HG03457 (cell line): Measurements from ENCODE around the gene CENATAC.
A peak's percentile ranks its signal among the peaks of the same experiment; 100 is the strongest.
"Not testable (repeated sequence)": the region's sequence is repeated elsewhere in the genome, so short reads cannot be mapped to it uniquely, and the experiment has no call there.

Experiments
- ATAC-seq: cut with Tn5 transposase; IDR thresholded peaks from one replicate; pipeline ENCODE4 v1.9.1; 2021; ENCODE audit warnings: moderate number of reproducible peaks; ENCODE audit not compliant: unreplicated experiment

Gene CENATAC, protein sequence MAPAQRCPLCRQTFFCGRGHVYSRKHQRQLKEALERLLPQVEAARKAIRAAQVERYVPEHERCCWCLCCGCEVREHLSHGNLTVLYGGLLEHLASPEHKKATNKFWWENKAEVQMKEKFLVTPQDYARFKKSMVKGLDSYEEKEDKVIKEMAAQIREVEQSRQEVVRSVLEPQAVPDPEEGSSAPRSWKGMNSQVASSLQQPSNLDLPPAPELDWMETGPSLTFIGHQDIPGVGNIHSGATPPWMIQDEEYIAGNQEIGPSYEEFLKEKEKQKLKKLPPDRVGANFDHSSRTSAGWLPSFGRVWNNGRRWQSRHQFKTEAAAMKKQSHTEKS

DNA sequence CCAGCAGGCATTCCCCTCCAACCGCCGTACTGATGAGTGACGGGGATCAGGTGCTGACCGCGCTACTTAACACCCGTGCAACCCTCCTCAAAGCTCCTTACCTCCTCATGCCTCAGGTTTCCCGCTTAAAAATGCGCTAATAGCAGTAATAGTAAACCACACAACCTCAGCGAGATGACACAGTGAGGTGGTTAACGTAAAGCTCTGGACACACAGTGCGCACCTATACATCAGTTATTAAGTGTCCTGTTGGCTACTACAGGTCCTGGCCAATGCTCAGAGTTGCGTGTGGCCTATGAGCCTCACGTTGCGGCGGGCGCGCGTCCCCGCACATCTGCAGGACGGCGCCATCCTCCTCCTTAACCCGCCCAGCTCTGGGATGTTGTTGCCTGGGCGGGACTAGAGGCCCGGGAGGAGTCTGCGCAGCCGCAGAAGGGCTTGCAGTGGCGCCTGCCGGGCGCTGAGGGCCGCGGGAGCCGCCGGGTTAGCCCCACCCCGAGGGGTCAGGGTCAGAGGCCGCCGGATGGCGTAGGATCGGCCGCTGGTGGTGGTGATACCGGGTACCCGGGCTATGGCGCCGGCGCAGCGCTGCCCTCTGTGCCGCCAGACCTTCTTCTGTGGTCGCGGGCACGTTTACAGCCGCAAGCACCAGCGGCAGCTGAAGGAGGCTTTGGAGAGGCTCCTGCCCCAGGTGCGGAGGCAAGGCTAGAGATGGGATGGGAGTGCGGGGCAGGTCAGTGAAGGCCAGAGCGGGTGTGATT is at the start of gene CENATAC:
Gene CENATAC (plus strand): TSS at position 512 of the 761 bp plus-strand sequence. CDS start 60 bp downstream, at position 572.
- peak; percentile 75 for ATAC-seq

DNA sequence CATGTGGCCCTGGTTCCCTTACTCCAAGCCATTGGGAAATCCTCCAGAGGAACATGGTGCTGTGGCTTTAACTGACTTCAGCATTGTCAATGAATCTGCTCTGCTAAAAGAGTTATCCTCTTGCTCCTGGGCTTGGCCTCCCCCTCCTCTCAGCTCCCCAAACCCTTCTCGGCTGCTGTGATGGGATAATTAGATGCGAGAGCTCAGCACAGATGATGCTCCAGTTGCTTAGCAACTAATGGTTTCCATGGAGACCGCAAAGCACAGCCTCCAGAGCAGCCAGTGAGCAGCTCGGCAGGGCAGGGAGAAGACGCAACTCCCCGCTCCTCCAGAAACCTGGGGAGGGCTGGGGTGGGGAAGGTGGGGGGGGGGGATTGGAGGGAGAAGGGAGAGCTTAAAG is 44.7 kb upstream of the CENATAC start:
- ATAC-seq, result no peak

DNA sequence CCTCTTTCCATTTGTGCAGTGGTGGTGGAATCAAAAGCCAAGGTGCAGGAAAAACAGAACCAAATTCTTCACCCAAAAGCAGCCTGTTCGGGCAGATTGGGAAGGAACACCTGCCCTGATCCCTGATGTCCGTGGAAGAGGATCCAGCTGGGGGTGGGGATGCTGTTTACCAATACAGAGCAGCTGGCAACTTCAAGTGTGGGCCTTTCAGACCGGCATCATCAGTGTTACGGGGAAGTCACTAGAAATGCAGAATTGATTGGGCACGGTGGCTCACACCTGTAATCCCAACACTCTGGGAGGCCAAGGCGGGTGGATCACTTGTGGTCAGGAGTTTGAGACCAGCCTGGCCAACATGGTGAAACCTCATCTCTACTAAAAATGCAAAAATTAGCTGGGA is 44.0 kb upstream of the CENATAC start:
- not testable (repeated sequence) for ATAC-seq

DNA sequence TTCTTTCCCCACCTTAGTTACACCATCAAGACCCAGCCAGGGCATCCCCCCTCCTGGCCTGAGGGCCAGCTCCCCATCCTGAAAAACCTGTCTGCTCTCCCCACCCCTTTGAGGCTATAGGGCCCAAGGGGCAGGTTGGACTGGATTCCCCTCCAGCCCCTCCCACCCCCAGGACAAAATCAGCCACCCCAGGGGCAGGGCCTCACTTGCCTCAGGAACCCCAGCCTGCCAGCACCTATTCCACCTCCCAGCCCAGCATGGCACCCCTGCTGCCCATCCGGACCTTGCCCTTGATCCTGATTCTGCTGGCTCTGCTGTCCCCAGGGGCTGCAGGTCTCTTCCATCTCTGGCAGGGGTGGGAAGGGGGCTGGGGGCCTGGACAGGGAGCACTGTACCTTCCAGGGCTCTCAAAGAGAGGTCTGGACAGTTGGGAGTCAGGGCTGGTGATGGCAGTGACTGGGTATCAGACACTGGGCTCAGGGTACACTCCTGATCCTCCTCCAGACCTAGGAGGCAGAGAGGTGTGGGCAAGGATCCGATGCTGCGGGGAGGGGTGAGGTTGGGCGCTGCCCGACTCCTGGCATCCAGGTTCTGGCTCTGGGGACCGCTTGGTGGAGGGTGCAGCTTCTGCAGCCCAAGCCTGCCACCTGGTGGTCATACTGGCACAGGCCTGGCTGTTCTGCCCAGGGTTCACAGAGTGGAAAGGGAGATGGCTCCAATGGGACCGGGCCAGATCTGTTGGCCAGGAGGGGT is 41.7 kb upstream of the CENATAC start, which contains the start of gene UPK2:
Gene UPK2 (plus strand): TSS at position 205 of the 753 bp plus-strand sequence. CDS start 53 bp downstream, at position 258.
- peak; percentile 61 for ATAC-seq

DNA sequence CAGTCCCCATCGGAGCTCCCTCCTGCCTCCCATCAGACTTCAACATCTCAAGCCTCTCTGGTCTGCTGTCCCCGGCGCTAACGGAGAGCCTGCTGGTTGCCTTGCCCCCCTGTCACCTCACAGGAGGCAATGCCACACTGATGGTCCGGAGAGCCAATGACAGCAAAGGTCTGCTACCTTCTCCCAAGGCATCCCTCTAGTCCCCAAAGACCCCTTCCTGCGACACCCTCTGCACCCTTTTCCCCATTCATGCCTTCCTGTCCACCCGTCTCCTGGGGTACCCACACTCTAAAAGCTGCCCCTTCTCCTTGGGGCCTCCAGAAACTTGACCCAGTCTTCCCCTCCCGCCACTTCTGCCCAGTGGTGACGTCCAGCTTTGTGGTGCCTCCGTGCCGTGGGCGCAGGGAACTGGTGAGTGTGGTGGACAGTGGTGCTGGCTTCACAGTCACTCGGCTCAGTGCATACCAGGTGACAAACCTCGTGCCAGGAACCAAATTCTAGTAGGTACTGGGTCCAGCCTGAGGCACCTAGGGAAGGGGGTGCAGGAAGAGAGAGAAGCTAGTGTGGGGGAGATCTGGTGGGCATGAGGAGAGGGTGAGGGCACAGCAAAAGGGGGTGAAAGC is 41.0 kb upstream of the CENATAC start:
- ATAC-seq, result no peak

DNA sequence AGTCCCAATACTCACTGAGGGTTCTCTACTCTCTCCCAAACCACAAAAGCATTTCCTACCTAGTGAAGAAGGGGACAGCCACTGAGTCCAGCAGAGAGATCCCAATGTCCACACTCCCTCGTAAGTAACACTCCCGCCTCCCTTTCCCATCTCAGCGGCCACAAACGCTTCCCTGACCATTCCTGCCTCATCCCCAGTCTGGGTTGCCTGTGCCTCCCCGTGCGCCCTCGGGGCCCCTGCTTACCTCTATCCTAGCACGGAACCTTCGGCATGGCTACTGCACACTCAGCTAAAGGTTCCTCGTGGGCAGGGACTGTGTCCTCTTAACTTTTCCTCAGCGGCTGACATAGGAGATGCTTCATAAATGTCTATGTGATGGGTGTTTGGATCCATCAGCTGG is 40.4 kb upstream of the CENATAC start:
- ATAC-seq, result no peak

DNA sequence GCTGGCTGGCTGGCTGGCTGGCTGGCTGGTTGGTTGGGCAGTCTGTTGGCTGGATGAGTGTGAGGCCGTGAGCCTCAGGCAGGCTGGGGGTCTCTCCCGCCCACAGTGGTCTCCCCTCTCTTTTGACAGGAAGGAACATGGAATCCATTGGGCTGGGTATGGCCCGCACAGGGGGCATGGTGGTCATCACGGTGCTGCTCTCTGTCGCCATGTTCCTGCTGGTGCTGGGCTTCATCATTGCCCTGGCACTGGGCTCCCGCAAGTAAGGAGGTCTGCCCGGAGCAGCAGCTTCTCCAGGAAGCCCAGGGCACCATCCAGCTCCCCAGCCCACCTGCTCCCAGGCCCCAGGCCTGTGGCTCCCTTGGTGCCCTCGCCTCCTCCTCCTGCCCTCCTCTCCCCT is 40.0 kb upstream of the CENATAC start:
- no peak for ATAC-seq

DNA sequence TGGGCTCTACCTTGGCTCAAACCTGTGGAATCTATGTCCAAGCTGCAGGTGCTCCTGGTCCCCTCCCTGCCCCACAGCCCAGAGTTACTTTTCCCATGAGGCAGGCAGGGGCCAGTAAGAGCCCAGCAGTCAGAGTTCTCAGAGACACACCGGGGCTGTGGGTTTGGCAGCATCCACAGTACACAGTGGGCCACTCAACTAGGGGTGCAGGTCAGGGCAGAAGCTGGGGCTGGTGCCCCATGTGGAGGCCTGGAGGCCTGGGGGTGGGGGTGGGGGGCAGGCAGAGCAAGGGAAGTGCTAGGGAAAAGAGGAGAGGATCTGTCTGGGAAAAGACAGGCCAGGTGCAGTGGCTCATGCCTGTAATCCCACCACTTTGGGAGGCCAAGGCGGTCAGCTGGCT is 39.4 kb upstream of the CENATAC start:
- no peak for ATAC-seq

DNA sequence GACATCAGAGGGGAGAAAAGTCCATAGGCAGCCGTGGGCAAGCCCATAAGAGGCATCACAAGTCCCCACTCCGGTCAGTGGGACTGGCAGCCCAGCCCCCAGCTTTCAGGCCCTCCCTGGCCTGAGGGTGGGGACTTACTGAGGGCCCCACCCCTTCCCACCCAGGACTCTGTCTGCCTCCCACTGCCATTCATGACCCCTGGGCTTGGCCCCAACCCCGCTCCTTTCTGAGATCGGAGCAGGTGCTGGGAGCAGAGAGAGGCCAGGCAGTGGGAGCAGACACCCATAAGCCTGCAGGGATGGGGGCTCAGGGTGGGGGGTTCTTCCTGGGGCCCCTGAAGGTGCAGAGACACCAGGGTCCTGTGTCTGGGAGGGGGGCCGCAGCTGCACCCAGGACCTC is 36.7 kb upstream of the CENATAC start:
- ATAC-seq, result no peak

DNA sequence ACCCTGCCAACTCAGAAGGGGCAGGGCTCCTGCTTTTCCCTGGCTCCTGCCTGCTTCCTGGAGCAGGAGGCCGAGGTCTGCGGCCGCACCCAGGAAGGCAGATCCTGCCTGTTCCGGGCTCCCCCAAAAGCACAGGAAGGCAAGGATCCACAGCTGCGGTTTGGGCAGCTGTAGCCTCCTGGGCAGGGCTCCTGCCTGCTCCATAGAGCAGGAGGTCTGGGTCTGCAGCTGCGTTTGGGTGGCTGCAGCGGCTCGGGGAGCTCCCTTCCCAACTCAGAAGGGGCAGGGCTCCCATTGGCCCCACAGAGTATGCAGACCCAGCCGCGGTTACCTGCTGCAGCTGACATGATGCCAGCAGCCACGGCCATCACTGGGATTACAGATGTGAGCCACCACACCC is 36.3 kb upstream of the CENATAC start:
- no peak for ATAC-seq

DNA sequence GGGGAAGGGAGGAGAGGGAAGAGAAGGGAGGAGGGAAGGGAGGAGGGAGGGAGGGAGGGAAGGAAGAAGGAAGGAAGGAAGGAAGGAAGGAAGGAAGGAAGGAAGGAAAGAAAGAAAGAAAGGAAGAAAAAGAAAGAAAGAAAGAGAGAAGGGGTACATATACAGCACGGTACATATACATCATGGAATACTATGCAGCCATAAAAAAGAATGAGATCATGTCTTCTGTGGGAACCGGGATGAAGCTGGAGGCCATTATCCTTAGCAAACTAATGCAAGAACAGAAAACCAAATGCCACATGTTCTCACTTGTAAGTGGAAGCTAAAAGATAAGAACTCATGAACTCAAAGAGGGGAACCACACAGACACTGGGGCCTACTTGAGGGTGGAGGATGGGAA is 28.4 kb upstream of the CENATAC start:
- ATAC-seq, result not testable (repeated sequence)

DNA sequence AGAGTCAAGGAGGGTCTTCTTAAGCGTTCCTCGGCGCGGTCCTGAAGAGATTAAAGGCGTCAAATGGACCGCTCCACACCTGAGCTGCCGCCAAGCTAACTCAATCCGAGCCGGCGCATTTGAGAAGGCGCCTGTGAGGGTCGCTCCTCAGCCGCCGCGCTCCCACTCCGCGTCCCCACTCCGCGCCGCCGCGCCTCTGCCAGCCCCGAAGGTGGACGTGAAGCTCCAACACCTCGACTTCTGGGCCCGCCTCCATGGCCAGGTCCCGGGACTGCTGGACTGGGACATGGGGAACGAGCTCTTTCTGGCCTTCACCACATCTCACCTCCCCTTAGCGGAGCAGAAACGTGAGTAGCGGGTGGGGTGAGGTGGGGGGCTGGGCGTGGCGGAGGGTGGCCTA is 26.3 kb upstream of the CENATAC start, which contains the start of gene FOXR1:
Gene FOXR1 (plus strand): TSS at position 116 of the 400 bp plus-strand sequence. CDS start 171 bp downstream, at position 287.
- ATAC-seq, result no peak

DNA sequence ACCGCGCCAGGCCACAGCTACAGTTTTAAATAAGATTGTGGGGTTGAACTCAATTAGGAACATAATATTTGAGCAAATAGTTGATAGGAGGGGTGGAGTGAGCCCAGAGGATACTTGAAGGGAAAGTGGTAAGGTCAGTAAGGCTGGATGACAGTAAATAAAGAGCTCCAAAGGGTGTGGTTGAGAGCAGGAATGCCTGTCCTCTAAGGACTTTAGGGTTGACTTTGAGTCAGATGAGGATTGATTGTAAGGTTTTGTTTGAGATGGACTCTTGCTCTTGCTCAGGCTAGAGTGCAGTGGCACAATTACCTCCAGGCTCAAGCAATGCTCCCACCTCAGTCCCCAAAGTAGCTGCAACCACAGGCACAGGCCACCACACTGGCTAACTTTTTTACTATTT is 24.0 kb upstream of the CENATAC start:
- no peak for ATAC-seq

DNA sequence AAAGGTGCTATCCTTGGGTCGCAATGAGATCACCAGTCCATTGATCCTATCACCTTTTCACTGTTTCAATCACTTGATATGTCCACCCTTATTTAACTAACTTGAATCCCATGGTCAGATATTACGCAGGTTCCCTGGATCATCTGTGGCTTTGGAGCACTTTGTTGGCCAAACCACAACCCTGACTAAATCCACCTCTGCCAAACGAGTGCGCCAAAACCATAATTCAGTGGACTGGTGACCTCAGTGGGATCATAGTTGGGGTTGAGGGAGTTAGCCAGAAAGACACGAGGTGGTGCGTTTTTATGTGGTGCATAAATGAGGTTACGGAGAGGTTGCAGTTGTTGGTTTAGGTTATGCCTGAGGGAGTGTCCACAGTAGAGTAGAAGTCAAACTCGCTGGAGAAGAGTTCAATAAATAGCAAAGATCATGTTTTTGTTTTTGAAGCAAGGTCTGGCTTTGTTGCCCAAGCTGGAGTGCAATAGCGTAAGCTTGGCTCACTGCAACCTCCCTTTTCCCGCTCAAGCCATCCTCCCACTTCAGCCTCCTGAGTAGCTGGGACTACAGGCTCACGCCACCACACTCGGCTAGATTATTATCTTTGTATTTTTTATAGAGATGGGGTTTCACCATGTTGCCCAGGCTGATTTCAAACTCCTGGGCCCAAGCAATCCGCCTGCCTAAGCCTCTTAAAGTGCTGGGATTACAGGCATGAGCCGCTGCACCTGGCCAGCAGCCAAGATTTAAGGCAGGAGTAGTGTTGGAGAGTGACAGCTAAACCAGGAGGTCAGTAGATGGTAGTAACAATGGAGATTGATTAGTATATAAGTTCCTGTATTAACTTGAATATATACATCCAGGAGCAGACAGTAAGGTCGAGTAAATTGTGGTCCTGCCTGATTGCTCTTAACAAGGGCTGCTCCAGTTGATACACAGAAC is 21.9 kb upstream of the CENATAC start:
- no peak for ATAC-seq

DNA sequence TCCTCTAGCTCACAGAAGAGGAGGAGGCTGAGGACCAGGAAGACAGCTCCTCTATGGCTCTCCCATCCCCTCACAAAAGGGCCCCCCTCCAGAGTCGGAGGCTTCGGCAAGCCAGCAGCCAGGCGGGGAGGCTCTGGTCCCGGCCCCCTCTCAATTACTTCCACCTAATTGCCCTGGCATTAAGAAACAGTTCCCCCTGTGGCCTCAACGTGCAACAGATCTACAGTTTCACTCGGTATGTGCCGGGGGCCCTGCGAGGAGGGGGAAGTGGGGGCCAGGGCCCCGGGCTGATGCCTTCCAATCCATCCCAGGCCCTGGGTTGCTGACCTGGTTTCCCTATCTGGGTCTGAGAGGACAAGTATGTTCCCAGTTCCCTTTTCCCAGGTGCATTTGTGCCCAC is 18.5 kb upstream of the CENATAC start:
- ATAC-seq, result no peak

DNA sequence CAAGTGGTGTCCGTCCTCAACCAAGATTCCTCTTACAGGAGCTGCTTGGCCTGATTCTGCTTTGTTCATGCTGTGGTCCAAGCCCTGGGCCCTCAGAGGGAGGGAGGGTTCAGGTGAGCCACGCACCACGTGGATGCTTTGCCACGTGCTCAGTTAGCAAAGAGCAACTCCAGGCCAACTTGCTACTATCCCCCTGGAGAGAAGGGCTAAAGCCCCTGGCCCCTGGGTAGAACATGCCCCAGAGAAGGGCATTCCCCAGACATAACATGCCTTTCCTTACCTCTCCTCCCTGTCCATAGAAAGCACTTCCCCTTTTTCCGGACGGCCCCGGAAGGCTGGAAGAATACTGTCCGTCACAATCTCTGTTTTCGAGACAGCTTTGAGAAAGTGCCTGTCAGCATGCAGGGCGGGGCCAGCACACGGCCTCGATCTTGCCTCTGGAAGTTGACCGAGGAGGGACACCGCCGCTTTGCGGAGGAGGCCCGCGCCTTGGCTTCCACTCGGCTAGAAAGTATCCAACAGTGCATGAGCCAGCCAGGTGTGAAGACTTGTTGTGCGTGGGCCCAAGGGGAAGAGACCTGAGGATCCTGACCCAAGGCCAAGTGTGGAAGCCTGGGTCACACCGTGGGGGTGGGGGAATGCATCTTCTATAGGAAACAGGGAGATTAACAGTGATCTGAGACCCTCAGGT is 17.6 kb upstream of the CENATAC start:
- ATAC-seq, result no peak

DNA sequence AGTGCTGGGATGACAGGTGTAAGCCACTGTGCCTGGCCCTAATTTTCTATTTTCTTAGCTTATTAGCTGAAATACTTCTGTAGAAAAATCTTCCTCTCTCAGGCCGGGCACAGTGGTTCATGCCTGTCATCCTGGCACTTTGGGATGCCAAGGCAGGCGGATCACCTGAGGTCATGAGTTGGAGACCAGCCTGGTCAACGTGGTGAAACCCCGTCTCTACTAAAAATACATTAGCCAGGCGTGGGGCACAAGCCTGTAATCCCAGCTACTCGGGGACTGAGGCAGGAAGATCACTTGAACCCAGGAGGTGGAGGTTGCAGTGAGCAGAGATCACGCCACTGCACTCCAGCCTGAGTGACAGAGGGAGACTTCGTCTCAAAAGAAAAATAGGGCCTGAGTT is 13.6 kb upstream of the CENATAC start:
- ATAC-seq, result not testable (repeated sequence)

DNA sequence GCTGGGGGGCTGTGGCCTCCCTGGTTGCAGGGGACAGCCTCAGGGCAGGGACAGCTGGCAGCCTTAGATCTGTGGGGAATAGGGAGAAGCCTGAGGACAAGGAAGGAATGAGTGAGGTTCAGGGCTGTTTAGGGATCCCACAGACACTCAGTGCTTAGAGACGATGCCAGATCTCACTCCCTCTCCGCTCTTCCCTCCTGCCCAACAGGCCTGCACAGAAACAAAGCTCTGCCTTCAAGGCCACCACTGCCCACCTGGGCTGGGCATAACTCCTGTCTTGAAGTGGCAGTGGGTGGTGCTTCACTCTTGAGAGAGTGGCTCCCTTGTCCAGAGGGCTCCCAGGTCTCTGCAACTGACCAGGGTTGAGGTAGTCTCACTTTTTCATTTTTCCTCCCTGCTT is 13.1 kb upstream of the CENATAC start:
- no peak for ATAC-seq

DNA sequence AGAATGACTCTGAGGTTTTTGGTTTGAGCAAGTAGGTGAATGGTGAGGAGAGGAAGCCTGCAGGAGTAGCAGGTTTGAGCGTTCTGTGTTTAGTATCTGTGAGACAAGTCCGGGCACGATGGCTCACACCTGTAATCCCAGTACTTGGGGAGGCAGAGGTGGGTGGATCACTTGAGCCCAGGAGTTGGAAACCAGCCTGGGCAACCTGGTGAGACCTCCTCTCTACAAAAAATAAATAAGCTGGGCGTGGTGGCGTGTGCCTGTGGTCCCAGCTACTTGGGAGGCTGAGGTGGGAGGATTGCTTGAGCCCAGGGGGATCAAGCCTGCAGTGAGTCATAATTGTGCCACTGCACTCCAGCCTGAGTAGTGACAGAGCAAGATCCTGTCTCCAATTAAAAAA is 9.7 kb upstream of the CENATAC start:
- no peak for ATAC-seq
